Measurements from ENCODE around the gene CUX1. TPM values are rescaled to one million over a fixed set of nuclear protein-coding genes. Genes with fewer than 3 reads are reported as not detected.

Gene CUX1
- polyA plus RNA-seq, 1 experiment = 29.7 TPM

- ChIA-PET POLR2A (interaction anchor here (0.6 kb wide), 1 partner anchor 978 kb away, joined by 6 read pairs; no protein-coding TSS in a partner anchor), CTCF (interaction anchor here (0.7 kb wide), 1 partner anchor 489 kb away, joined by 3 read pairs; no protein-coding TSS in a partner anchor)
These were observed 371.3 kb downstream of the CUX1 start for GRCh38 chr7:102188746-102189145.

GRCh38 chr7:102189756-102190155, 372.3 kb downstream of the CUX1 start:
- TF ChIP-seq CTCF (IDR thresholded peaks at IDR 0.05; ENCODE audit: low read depth, low read length) = no peak
- CTCF ChIA-PET = no interaction called here
- POLR2A ChIA-PET = no interaction called here
- Histone ChIP-seq H3K27me3 (ENCODE audit: control insufficient read depth, insufficient read depth, low read length) (no peaks in the 10 kb centered on the region), H3K27ac (ENCODE audit: low read depth, low read length) (no peak overlapping the region), H3K9me3 (ENCODE audit: control insufficient read depth, insufficient read depth, low read length) (no peaks in the 10 kb centered on the region), H3K4me3 (ENCODE audit: low read depth, low read length) (no peak overlapping the region)
- no peak for DNase-seq (ENCODE audit: low read depth, low spot score)

More at GRCh38 chr7:102188746-102189145, 371.3 kb downstream of the CUX1 start:
- TF ChIP-seq CTCF (IDR thresholded peaks at IDR 0.05; ENCODE audit: low read depth, low read length) = no peak
- DNase-seq (ENCODE audit: low read depth, low spot score) = no peak
- no peak overlapping the region for H3K27ac ChIP-seq (ENCODE audit: low read depth, low read length)
- no peaks in the 10 kb centered on the region for H3K27me3 ChIP-seq (ENCODE audit: control insufficient read depth, insufficient read depth, low read length)
- no peak overlapping the region for H3K4me3 ChIP-seq (ENCODE audit: low read depth, low read length)
- H3K9me3 ChIP-seq (ENCODE audit: control insufficient read depth, insufficient read depth, low read length) = no peaks in the 10 kb centered on the region

- no peaks in the 10 kb centered on the region for H3K27me3 ChIP-seq (ENCODE audit: control insufficient read depth, insufficient read depth, low read length)
- no peaks in the 10 kb centered on the region; the same call in 1 of the 2 replicates for H3K9me3 ChIP-seq (ENCODE audit: control insufficient read depth, insufficient read depth, low read length)
- no peak overlapping the region for H3K27ac ChIP-seq (ENCODE audit: low read depth, low read length)
- ChIA-PET CTCF (no interaction called here), POLR2A (no interaction called here)
- TF ChIP-seq CTCF (IDR thresholded peaks at IDR 0.05; ENCODE audit: low read depth, low read length) = no peak
- no peak for DNase-seq (ENCODE audit: low read depth, low spot score)
- no peak overlapping the region for H3K4me3 ChIP-seq (ENCODE audit: low read depth, low read length)
These were observed 373.4 kb downstream of the CUX1 start for GRCh38 chr7:102190776-102191350.

- DNase-seq (ENCODE audit: low read depth, low spot score) = no peak
- no peak for TF ChIP-seq CTCF (IDR thresholded peaks at IDR 0.05; ENCODE audit: low read depth, low read length)
- no peaks in the 10 kb centered on the region for H3K27me3 ChIP-seq (ENCODE audit: control insufficient read depth, insufficient read depth, low read length)
- ChIA-PET POLR2A (no interaction called here), CTCF (no interaction called here)
- H3K4me3 ChIP-seq (ENCODE audit: low read depth, low read length) = no peak overlapping the region
- no peak overlapping the region for H3K27ac ChIP-seq (ENCODE audit: low read depth, low read length)
- H3K9me3 ChIP-seq (ENCODE audit: control insufficient read depth, insufficient read depth, low read length) = no peaks in the 10 kb centered on the region; the same call in 1 of the 2 replicates
These were observed 374.3 kb downstream of the CUX1 start for GRCh38 chr7:102191556-102192379.

- no peak for DNase-seq (ENCODE audit: low read depth, low spot score)
- ChIA-PET CTCF (interaction anchor here (0.6 kb wide), 1 partner anchor 106 kb away, joined by 4 read pairs; no protein-coding TSS in a partner anchor), POLR2A (no interaction called here)
- TF ChIP-seq CTCF (IDR thresholded peaks at IDR 0.05; ENCODE audit: low read depth, low read length) = no peak
- H3K27me3 ChIP-seq (ENCODE audit: control insufficient read depth, insufficient read depth, low read length) = no peaks in the 10 kb centered on the region
- H3K9me3 ChIP-seq (ENCODE audit: control insufficient read depth, insufficient read depth, low read length) = no peaks in the 10 kb centered on the region; the same call in 1 of the 2 replicates
- H3K4me3 ChIP-seq (ENCODE audit: low read depth, low read length) = no peak overlapping the region
- no peak overlapping the region for H3K27ac ChIP-seq (ENCODE audit: low read depth, low read length)
These were observed 375.4 kb downstream of the CUX1 start for GRCh38 chr7:102192790-102193189.

All from AG04450 (cell line).